GM12878 (cell line): ENCODE measurements around the gene IL4. TPM values are rescaled to one million over a fixed set of nuclear protein-coding genes. Genes with fewer than 3 reads are reported as not detected.
A peak's percentile ranks its signal among the peaks of the same experiment; 100 is the strongest.

Source experiments
- ATAC-seq: fragments of 200-7000 bp; cut with Tn5 transposase; 3 replicates; pipeline ENCODE4 v1.9.1; 2020; ENCODE audit warnings: mild to moderate bottlenecking, moderate library complexity
- BruUV-seq: library from RNA; stranded (reverse); fragments of 400-500 nt; replicated peaks from 2 replicates; lab custom pipeline; 2021; lab: Mats Ljungman, UMichigan
- CTCF ChIA-PET: fragments of 300-600 bp; sonication (Branson Sonifier 250); formaldehyde crosslinking; extraction: SDS; loops from one replicate; lab custom pipeline; 2021; ENCODE audit warnings: inconsistent platforms; lab: Yijun Ruan, JAX
- POLR2A ChIA-PET: fragments of 350-600 bp; formaldehyde crosslinking; extraction: SDS; loops from one replicate; lab custom pipeline; 2021; ENCODE audit warnings: inconsistent platforms; lab: Charles Lee
- RAD21 ChIA-PET: fragments of 300-600 bp; sonication (Branson Sonifier 250); formaldehyde crosslinking; loops from one replicate; lab custom pipeline; 2023; ENCODE audit warnings: antibody characterized with exemption; ENCODE audit not compliant: unreplicated experiment; lab: Charles Lee
- SMC1A ChIA-PET: fragments of 300-600 bp; sonication (Branson Sonifier 250); formaldehyde crosslinking; loops from one replicate; lab custom pipeline; 2023; ENCODE audit not compliant: unreplicated experiment, uncharacterized antibody; lab: Charles Lee
- DNase-seq: peaks from one replicate; pipeline ENCODE4 v3.0.0-alpha.2; 2011; ENCODE audit warnings: low read depth, low spot score
- FAIRE-seq: peaks from 3 replicates; lab custom pipeline; 2011; peaks lifted over from hg19 to GRCh38; lab: Jason Lieb, UNC
- H2AFZ ChIP-seq: 2 replicates; pipeline ENCODE4 v1.6.0; 2011; ENCODE audit warnings: low read depth, low read length, control low read depth; ENCODE audit not compliant: control insufficient read depth
- H3K27ac ChIP-seq: 2 replicates; pipeline ENCODE4 v1.5.1; 2011; ENCODE audit warnings: control low read depth; ENCODE audit not compliant: control insufficient read depth, insufficient read depth
- H3K27me3 ChIP-seq, 2 experiments: replicated peaks in 1 of 2; 2 replicates each; pipeline versions ENCODE4 v1.6.0 to v1.6.1; 2011; ENCODE audit warnings: low read length in 1 of 2; ENCODE audit not compliant: control insufficient read depth in 2 of 2, insufficient read depth in 2 of 2
- H3K36me3 ChIP-seq, 2 experiments: 2 replicates each; pipeline ENCODE4 v1.5.1; 2011; ENCODE audit warnings: low read length in 1 of 2; ENCODE audit not compliant: control insufficient read depth in 2 of 2, insufficient read depth in 2 of 2
- H3K4me1 ChIP-seq: 2 replicates; pipeline ENCODE4 v1.6.1; 2011; ENCODE audit warnings: mild to moderate bottlenecking, low read length, moderate library complexity, mixed read lengths; ENCODE audit not compliant: control insufficient read depth, insufficient read depth
- H3K4me2 ChIP-seq: 2 replicates; pipeline ENCODE4 v1.6.0; 2011; ENCODE audit warnings: control low read depth; ENCODE audit not compliant: control insufficient read depth, insufficient read depth
- H3K4me3 ChIP-seq: fragments of 200-600 bp; sonication (generic); 2 replicates; pipeline ENCODE4 v1.5.1; 2016
- H3K79me2 ChIP-seq: 2 replicates; pipeline ENCODE4 v1.6.0; 2011; ENCODE audit warnings: low read length; ENCODE audit not compliant: control insufficient read depth, insufficient read depth
- H3K9ac ChIP-seq: 2 replicates; pipeline ENCODE4 v1.8.0; 2011; ENCODE audit warnings: low read length, control low read depth, mixed read lengths; ENCODE audit not compliant: control insufficient read depth, insufficient read depth
- H3K9me3 ChIP-seq: replicated peaks from 3 replicates; pipeline ENCODE4 v1.5.1; 2011; ENCODE audit warnings: mild to moderate bottlenecking, low read length; ENCODE audit not compliant: control insufficient read depth, insufficient read depth
- H4K20me1 ChIP-seq: 2 replicates; pipeline ENCODE4 v1.6.0; 2011; ENCODE audit not compliant: control insufficient read depth, insufficient read depth
- WGBS: methylation state at CpG from one replicate; pipeline ENCODE4 v1.1.6; 2016; ENCODE audit warnings: low lambda C conversion rate; ENCODE audit not compliant: insufficient replicate concordance, insufficient coverage; ENCODE audit errors: missing lambda C conversion rate; 5-methylcytosine and 5-hydroxymethylcytosine counted together
- in situ Hi-C: fragments of 300-500 bp; cut with MboI; formaldehyde crosslinking; loops from 9 replicates; pipeline ENCODE4 v1.14.3; 2018; ENCODE audit warnings: mixed read lengths
- intact Hi-C: fragments of 100-400 bp; cut with micrococcal nuclease; formaldehyde crosslinking; loops from one replicate; pipeline ENCODE4 v1.14.2; 2022; ENCODE audit not compliant: unreplicated experiment
- polyA plus RNA-seq, 11 experiments: library from polyadenylated mRNA; depleted of rRNA in 4 of 11; unstranded in 6 of 11; stranded (reverse) in 5 of 11; fragments of >200 nt; fragmentation: Nextera tagmentation in 4 of 11; fragmentation: Illumina TruSeq in 1 of 11; extraction: Ambion mirVana in 4 of 11; extraction: Trizol in 1 of 11; gene quantifications; 1 replicate in 1 of 11; 2 replicates in 10 of 11; pipeline versions ENCODE4 v1.2.1 to v1.2.3, GENCODE V29; 2011 to 2016; ENCODE audit warnings: inconsistent platforms in 2 of 11, missing spikeins in 2 of 11, low read depth in 1 of 11
- total RNA-seq, 4 experiments: library from RNA; depleted of rRNA in 3 of 4; stranded (reverse); fragments of >200 nt in 3 of 4; fragmentation: Illumina TruSeq in 1 of 4; extraction: Trizol in 1 of 4; gene quantifications; 2 replicates each; pipeline versions ENCODE4 v1.2.1 to v1.2.3, GENCODE V29; 2013 to 2021
- TF ChIP-seq, protein P1 (sequence below): fragments of 450-650 bp; IDR thresholded peaks from 2 replicates; pipeline ENCODE4 v1.6.1; 2016; ENCODE audit warnings: mild to moderate bottlenecking
- TF ChIP-seq, protein P2 (sequence below): fragments of 450-650 bp; formaldehyde crosslinking; IDR thresholded peaks from 2 replicates; pipeline ENCODE4 v1.4.0; 2022; ENCODE audit warnings: mild to moderate bottlenecking, moderate library complexity

IL4 gene
- total and polyA plus RNA-seq, 10 of the 15 experiments (the other 5 are each of a cell fraction or from before 2014, with no cell fraction given) = 0.20 to 0.80 (median 0.50) TPM; not detected in 7

DNA sequence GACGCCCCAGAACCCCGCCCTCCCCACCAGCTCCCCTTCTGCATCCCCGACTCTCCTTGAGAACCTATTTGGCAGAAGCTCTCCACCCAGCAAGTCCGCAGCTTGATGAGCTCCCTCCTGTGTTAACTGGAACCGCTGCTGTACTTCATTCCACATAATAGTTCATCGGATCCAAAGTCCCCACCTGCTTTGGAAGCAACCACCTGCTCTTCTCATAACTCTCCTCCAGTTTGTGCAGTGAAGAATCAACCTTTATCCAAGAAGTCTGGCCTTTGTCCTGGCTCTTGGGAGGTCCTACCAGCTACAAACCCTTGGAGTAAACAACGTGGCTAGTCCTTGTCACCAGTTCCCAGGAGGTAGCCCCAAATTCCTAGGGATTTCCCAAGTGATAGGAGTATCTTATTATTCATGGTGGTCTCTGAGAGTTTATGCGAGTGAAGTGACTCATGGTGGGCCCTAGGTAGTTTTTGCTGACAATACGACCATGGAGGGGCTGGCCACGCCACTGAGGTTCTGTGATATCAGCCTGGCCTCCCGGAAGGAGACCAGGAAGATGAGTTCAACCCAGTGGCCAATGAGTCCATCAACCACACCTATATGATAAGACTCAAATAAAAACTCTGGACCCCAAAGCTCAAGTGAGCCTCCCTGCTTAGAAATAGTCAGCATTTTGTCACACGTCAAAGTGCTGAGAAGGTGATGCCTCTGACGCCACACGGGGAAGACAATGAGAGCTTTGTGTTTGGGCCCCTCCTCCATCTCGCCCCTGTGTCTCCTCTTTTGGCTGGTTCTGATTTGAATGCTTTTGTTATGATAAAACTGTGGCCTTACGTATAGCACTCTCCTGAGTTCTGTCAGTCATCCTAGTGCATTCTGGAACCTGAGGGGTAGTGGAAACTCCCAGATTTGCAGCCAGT, 3.6 kb upstream of the IL4 start:
- Histone ChIP-seq H3K79me2 (no peaks in the 10 kb centered on the region), H3K9ac (no peak overlapping the region), H3K27me3 (no peaks in the 10 kb centered on the region), H3K4me2 (no peak overlapping the region), H3K4me3 (no peak overlapping the region), H3K4me1 (peaks cover 24% of the 10 kb centered on the region), H3K27ac (no peak overlapping the region), H4K20me1 (no peaks in the 10 kb centered on the region), H3K36me3 (no peaks in the 10 kb centered on the region), H2AFZ (no peak overlapping the region), H3K9me3 (no peaks in the 10 kb centered on the region)
- FAIRE-seq (no peak), DNase-seq (no peak), ATAC-seq (no peak)
- ChIA-PET POLR2A (interaction anchor here (1.0 to 11.2 kb wide), 4 partner anchors 8 to 67 kb away, joined by 3 to 118 read pairs (median 3); partner anchors contain the start of genes IL13 and KIF3A), SMC1A (interaction anchor here (0.6 to 11.4 kb wide), 2 partner anchors 8 to 182 kb away, joined by 3 to 156 read pairs; partner anchors contain the start of gene IL13), RAD21 (interaction anchor here (0.8 to 1.9 kb wide), 4 partner anchors 24 to 150 kb away, joined by 3 to 6 read pairs (median 3); no protein-coding TSS in a partner anchor), CTCF (interaction anchor here (0.7 to 1.5 kb wide), 3 partner anchors 9 to 19 kb away, joined by 3 read pairs; no protein-coding TSS in a partner anchor)
- WGBS = 88% methylated on average over 16 of the region's 16 CpGs
- in situ Hi-C loops (no loop called here), intact Hi-C loops (no loop called here)
- TF ChIP-seq, protein P1, sequence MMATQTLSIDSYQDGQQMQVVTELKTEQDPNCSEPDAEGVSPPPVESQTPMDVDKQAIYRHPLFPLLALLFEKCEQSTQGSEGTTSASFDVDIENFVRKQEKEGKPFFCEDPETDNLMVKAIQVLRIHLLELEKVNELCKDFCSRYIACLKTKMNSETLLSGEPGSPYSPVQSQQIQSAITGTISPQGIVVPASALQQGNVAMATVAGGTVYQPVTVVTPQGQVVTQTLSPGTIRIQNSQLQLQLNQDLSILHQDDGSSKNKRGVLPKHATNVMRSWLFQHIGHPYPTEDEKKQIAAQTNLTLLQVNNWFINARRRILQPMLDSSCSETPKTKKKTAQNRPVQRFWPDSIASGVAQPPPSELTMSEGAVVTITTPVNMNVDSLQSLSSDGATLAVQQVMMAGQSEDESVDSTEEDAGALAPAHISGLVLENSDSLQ = peak; percentile 66; the same call in 1 of the 2 replicates
- TF ChIP-seq, protein P2, sequence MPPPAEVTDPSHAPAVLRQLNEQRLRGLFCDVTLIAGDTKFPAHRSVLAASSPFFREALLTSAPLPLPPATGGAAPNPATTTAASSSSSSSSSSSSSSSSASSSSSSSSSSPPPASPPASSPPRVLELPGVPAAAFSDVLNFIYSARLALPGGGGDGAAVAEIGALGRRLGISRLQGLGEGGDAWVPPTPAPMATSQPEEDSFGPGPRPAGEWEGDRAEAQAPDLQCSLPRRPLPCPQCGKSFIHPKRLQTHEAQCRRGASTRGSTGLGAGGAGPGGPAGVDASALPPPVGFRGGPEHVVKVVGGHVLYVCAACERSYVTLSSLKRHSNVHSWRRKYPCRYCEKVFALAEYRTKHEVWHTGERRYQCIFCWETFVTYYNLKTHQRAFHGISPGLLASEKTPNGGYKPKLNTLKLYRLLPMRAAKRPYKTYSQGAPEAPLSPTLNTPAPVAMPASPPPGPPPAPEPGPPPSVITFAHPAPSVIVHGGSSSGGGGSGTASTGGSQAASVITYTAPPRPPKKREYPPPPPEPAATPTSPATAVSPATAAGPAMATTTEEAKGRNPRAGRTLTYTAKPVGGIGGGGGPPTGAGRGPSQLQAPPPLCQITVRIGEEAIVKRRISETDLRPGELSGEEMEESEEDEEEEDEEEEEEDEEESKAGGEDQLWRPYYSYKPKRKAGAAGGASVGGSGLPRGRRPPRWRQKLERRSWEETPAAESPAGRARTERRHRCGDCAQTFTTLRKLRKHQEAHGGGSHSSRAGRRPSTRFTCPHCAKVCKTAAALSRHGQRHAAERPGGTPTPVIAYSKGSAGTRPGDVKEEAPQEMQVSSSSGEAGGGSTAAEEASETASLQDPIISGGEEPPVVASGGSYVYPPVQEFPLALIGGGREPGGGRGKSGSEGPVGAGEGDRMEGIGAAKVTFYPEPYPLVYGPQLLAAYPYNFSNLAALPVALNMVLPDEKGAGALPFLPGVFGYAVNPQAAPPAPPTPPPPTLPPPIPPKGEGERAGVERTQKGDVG (CRISPR knock-in tag) = no peak
- BruUV-seq = no TSS peak
